ENCODE data around the gene COL28A1. TPM values are rescaled to one million over a fixed set of nuclear protein-coding genes. Genes with fewer than 3 reads are reported as not detected.

COL28A1 gene
- total and polyA plus RNA-seq, 12 donors: 0.66 to 16.0 (median 2.8) TPM

GRCh38 chr7:7522421-7522820, 13.3 kb downstream of the COL28A1 start:
- intact Hi-C loops (cut with DNase I): no loop called here
- no peaks in the 10 kb centered on the region for H3K4me1 ChIP-seq (replicated peaks in 1 of 2)
- H3K36me3 ChIP-seq (replicated peaks in 1 of 2): no peaks in the 10 kb centered on the region
- H3K27ac ChIP-seq: no peak overlapping the region
- DNase-seq: no peak
- TF ChIP-seq CTCF (IDR thresholded peaks at IDR 0.05) (no peak), POLR2A (IDR thresholded peaks at IDR 0.05) (no peak)
- no peaks in the 10 kb centered on the region for H3K27me3 ChIP-seq
- 66 to 82% (median 74%) methylated on average over 3 of the region's 3 CpGs for WGBS, 4 donors
- H3K4me3 ChIP-seq: no peak overlapping the region
- no peaks in the 10 kb centered on the region for H3K9me3 ChIP-seq (replicated peaks in 1 of 3)

DNA sequence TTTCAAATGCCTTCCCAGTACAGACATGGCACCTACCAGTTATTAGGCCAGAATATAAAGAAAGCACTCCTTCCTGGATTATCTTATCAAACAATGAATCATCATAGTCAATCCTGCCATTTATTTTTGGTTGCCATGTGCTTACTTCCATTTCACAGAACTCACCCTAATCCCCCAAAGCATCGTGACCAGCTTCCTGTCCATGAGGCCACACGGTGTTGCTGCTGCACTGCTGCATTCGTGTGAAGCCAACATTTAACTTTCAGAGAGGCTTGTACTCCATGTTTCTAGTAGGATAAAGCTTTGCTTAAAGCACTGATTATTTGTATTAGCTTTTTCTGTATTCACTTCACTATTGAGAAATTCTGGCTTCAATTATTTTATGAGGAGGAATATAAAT, 14.4 kb downstream of the COL28A1 start:
- no peak for TF ChIP-seq CTCF (IDR thresholded peaks at IDR 0.05)
- no peak for TF ChIP-seq POLR2A (IDR thresholded peaks at IDR 0.05)
- Histone ChIP-seq H3K27ac (no peak overlapping the region), H3K36me3 (replicated peaks in 1 of 2) (no peaks in the 10 kb centered on the region), H3K4me1 (replicated peaks in 1 of 2) (no peaks in the 10 kb centered on the region), H3K9me3 (replicated peaks in 1 of 3) (no peaks in the 10 kb centered on the region), H3K27me3 (no peaks in the 10 kb centered on the region), H3K4me3 (no peak overlapping the region)
- intact Hi-C loops (cut with DNase I): no loop called here
- 69 to 77% (median 74%) methylated on average over 3 of the region's 3 CpGs for WGBS, 4 donors
- no peak for DNase-seq

DNA sequence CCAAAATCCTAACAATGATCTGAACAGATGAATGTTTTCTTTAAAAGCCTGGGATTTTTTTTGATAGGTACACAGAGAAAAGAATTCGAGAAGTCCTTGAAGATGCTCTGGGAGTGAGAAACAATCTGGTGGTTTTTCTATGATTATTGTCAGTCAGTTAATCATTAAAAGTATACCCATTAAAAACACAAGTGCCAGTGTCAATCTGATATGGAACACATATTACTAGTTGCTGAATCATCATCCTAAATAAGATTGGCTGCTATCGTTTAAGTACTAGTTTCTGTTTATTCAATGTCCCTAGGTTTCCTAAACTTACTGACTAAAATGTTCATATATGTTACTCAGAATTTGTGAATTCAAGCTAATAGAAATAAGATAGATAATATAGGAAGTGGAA, 16.1 kb downstream of the COL28A1 start:
- no peak for DNase-seq
- no peaks in the 10 kb centered on the region for H3K4me1 ChIP-seq (replicated peaks in 1 of 2)
- TF ChIP-seq POLR2A (IDR thresholded peaks at IDR 0.05) (no peak), CTCF (IDR thresholded peaks at IDR 0.05) (no peak)
- WGBS, 4 donors: 72 to 79% (median 73%) methylated on average over 2 of the region's 2 CpGs
- H3K27ac ChIP-seq: no peak overlapping the region
- H3K36me3 ChIP-seq (replicated peaks in 1 of 2): no peaks in the 10 kb centered on the region
- H3K4me3 ChIP-seq: no peak overlapping the region
- intact Hi-C loops (cut with DNase I): no loop called here
- no peaks in the 10 kb centered on the region for H3K9me3 ChIP-seq (replicated peaks in 1 of 3)
- no peaks in the 10 kb centered on the region for H3K27me3 ChIP-seq

GRCh38 chr7:7519056-7519455, 16.6 kb downstream of the COL28A1 start:
- DNase-seq: no peak
- WGBS, 4 donors: 70 to 92% (median 81%) methylated on average over 2 of the region's 2 CpGs
- H3K27ac ChIP-seq: no peak overlapping the region

More at GRCh38 chr7:7519056-7519455, 16.6 kb downstream of the COL28A1 start:
- H3K9me3 ChIP-seq (replicated peaks in 1 of 3): no peaks in the 10 kb centered on the region
- no peaks in the 10 kb centered on the region for H3K27me3 ChIP-seq
- H3K4me1 ChIP-seq (replicated peaks in 1 of 2): no peaks in the 10 kb centered on the region
- intact Hi-C loops (cut with DNase I): no loop called here
- no peak overlapping the region for H3K4me3 ChIP-seq
- no peaks in the 10 kb centered on the region for H3K36me3 ChIP-seq (replicated peaks in 1 of 2)
- TF ChIP-seq CTCF (IDR thresholded peaks at IDR 0.05): no peak
- TF ChIP-seq POLR2A (IDR thresholded peaks at IDR 0.05): no peak

Measured in adrenal gland (tissue), 12 donors.